ENCODE data around the gene PCSK7.

PCSK7 gene

GRCh38 chr11:117199053-117199915 is 32.6 kb downstream of the PCSK7 start, which contains the start of gene TAGLN:
TAGLN (plus strand) TSS chr11:117199370; CDS start chr11:117203014, 3,644 bp downstream.
- no peak within 1 kb of the TSS for H3K4me3 Mint-ChIP-seq
- no peaks in the 10 kb centered on the region for H3K4me1 Mint-ChIP-seq (ENCODE audit: low read depth)
- H3K27ac Mint-ChIP-seq = no peak within 1 kb of the TSS
- H3K27me3 Mint-ChIP-seq (ENCODE audit: low read depth) = no peaks in the 10 kb centered on the region
- H3K9me3 Mint-ChIP-seq = no peaks in the 10 kb centered on the region
- H3K36me3 Mint-ChIP-seq (ENCODE audit: low read depth) = peaks cover 7% of the 10 kb centered on the region

GRCh38 chr11:117198613-117199012 is 33.3 kb downstream of the PCSK7 start:
- H3K4me3 Mint-ChIP-seq = no peak overlapping the region
- no peaks in the 10 kb centered on the region for H3K27me3 Mint-ChIP-seq (ENCODE audit: low read depth)
- H3K36me3 Mint-ChIP-seq (ENCODE audit: low read depth) = peaks cover 2% of the 10 kb centered on the region
- no peaks in the 10 kb centered on the region for H3K4me1 Mint-ChIP-seq (ENCODE audit: low read depth)
- H3K9me3 Mint-ChIP-seq = no peaks in the 10 kb centered on the region
- H3K27ac Mint-ChIP-seq = no peak overlapping the region

GRCh38 chr11:117197516-117198456 is 34.1 kb downstream of the PCSK7 start:
- Mint-ChIP-seq H3K4me3 (no peak overlapping the region), H3K4me1 (ENCODE audit: low read depth) (peaks cover 2% of the 10 kb centered on the region), H3K27me3 (ENCODE audit: low read depth) (no peaks in the 10 kb centered on the region), H3K9me3 (no peaks in the 10 kb centered on the region), H3K27ac (no peak overlapping the region), H3K36me3 (ENCODE audit: low read depth) (peaks cover 2% of the 10 kb centered on the region)

GRCh38 chr11:117197006-117197405 is 34.9 kb downstream of the PCSK7 start:
- H3K4me3 Mint-ChIP-seq = no peak overlapping the region
- peaks cover 2% of the 10 kb centered on the region for H3K36me3 Mint-ChIP-seq (ENCODE audit: low read depth)
- H3K4me1 Mint-ChIP-seq (ENCODE audit: low read depth) = peaks cover 2% of the 10 kb centered on the region
- no peaks in the 10 kb centered on the region for H3K9me3 Mint-ChIP-seq
- H3K27me3 Mint-ChIP-seq (ENCODE audit: low read depth) = no peaks in the 10 kb centered on the region
- no peak overlapping the region for H3K27ac Mint-ChIP-seq

GRCh38 chr11:117195761-117196160 is 36.1 kb downstream of the PCSK7 start:
- Mint-ChIP-seq H3K4me1 (ENCODE audit: low read depth) (peaks cover 2% of the 10 kb centered on the region), H3K36me3 (ENCODE audit: low read depth) (peaks cover 3% of the 10 kb centered on the region), H3K27me3 (ENCODE audit: low read depth) (no peaks in the 10 kb centered on the region), H3K9me3 (no peaks in the 10 kb centered on the region), H3K27ac (no peak overlapping the region), H3K4me3 (no peak overlapping the region)

- peak overlapping the region; percentile 8 for H3K27ac Mint-ChIP-seq
- no peaks in the 10 kb centered on the region for H3K27me3 Mint-ChIP-seq (ENCODE audit: low read depth)
- no peaks in the 10 kb centered on the region for H3K9me3 Mint-ChIP-seq
- H3K4me1 Mint-ChIP-seq (ENCODE audit: low read depth) = peaks cover 2% of the 10 kb centered on the region
- no peak overlapping the region for H3K4me3 Mint-ChIP-seq
- peaks cover 7% of the 10 kb centered on the region for H3K36me3 Mint-ChIP-seq (ENCODE audit: low read depth)
Observed at GRCh38 chr11:117195258-117195657, 36.6 kb downstream of the PCSK7 start.

GRCh38 chr11:117194267-117194666 is 37.6 kb downstream of the PCSK7 start:
- H3K9me3 Mint-ChIP-seq = no peaks in the 10 kb centered on the region
- peaks cover 7% of the 10 kb centered on the region for H3K36me3 Mint-ChIP-seq (ENCODE audit: low read depth)
- H3K27ac Mint-ChIP-seq = no peak overlapping the region
- no peak overlapping the region for H3K4me3 Mint-ChIP-seq
- H3K27me3 Mint-ChIP-seq (ENCODE audit: low read depth) = no peaks in the 10 kb centered on the region
- H3K4me1 Mint-ChIP-seq (ENCODE audit: low read depth) = peaks cover 2% of the 10 kb centered on the region

GRCh38 chr11:117193130-117194020 is 38.5 kb downstream of the PCSK7 start:
- Mint-ChIP-seq H3K27me3 (ENCODE audit: low read depth) (no peaks in the 10 kb centered on the region), H3K27ac (peak overlapping the region; percentile 13), H3K9me3 (no peaks in the 10 kb centered on the region), H3K4me3 (no peak overlapping the region), H3K36me3 (ENCODE audit: low read depth) (peaks cover 7% of the 10 kb centered on the region), H3K4me1 (ENCODE audit: low read depth) (peaks cover 2% of the 10 kb centered on the region)

GRCh38 chr11:117192401-117192875 is 39.4 kb downstream of the PCSK7 start:
- no peak overlapping the region for H3K4me3 Mint-ChIP-seq
- no peaks in the 10 kb centered on the region for H3K27me3 Mint-ChIP-seq (ENCODE audit: low read depth)
- no peaks in the 10 kb centered on the region for H3K9me3 Mint-ChIP-seq
- peaks cover 7% of the 10 kb centered on the region for H3K36me3 Mint-ChIP-seq (ENCODE audit: low read depth)
- H3K4me1 Mint-ChIP-seq (ENCODE audit: low read depth) = peaks cover 2% of the 10 kb centered on the region
- H3K27ac Mint-ChIP-seq = no peak overlapping the region

GRCh38 chr11:117191680-117192400 is 40.0 kb downstream of the PCSK7 start:
- H3K36me3 Mint-ChIP-seq (ENCODE audit: low read depth) = peaks cover 7% of the 10 kb centered on the region
- H3K9me3 Mint-ChIP-seq = no peaks in the 10 kb centered on the region
- no peak overlapping the region for H3K4me3 Mint-ChIP-seq
- H3K27ac Mint-ChIP-seq = no peak overlapping the region
- H3K27me3 Mint-ChIP-seq (ENCODE audit: low read depth) = no peaks in the 10 kb centered on the region
- H3K4me1 Mint-ChIP-seq (ENCODE audit: low read depth) = peaks cover 2% of the 10 kb centered on the region

GRCh38 chr11:117189941-117190544 is 41.8 kb downstream of the PCSK7 start:
- H3K9me3 Mint-ChIP-seq = no peaks in the 10 kb centered on the region
- H3K27ac Mint-ChIP-seq = no peak overlapping the region
- H3K4me1 Mint-ChIP-seq (ENCODE audit: low read depth) = peaks cover 2% of the 10 kb centered on the region
- no peak overlapping the region for H3K4me3 Mint-ChIP-seq
- H3K36me3 Mint-ChIP-seq (ENCODE audit: low read depth) = peaks cover 7% of the 10 kb centered on the region
- no peaks in the 10 kb centered on the region for H3K27me3 Mint-ChIP-seq (ENCODE audit: low read depth)

GRCh38 chr11:117189191-117189940 is 42.5 kb downstream of the PCSK7 start:
- Mint-ChIP-seq H3K27me3 (ENCODE audit: low read depth) (no peaks in the 10 kb centered on the region), H3K36me3 (ENCODE audit: low read depth) (peaks cover 7% of the 10 kb centered on the region), H3K9me3 (no peaks in the 10 kb centered on the region), H3K4me1 (ENCODE audit: low read depth) (peaks cover 2% of the 10 kb centered on the region), H3K27ac (no peak overlapping the region), H3K4me3 (no peak overlapping the region)

Data from T-helper 1 cell treated with Interleukin-12 subunit alpha and Interleukin-12 subunit beta and Interleukin-4 antibody, amounts not matched to agents 30 μg/mL and 1 μg/mL, for 36 hours (primary cell).